HUDEP-2 (cell line): ENCODE data around the gene ARHGEF37.
"Not testable (repeated sequence)": the region's sequence is repeated elsewhere in the genome, so short reads cannot be mapped to it uniquely, and the experiment has no call there.

Experiments used
- DNase-seq, 76 experiments: peaks; one replicate each; lab custom pipeline; 2025; ENCODE audit not compliant: unreplicated experiment in 76 of 76; lab: John Stamatoyannopoulos, UW

Gene ARHGEF37

DNA sequence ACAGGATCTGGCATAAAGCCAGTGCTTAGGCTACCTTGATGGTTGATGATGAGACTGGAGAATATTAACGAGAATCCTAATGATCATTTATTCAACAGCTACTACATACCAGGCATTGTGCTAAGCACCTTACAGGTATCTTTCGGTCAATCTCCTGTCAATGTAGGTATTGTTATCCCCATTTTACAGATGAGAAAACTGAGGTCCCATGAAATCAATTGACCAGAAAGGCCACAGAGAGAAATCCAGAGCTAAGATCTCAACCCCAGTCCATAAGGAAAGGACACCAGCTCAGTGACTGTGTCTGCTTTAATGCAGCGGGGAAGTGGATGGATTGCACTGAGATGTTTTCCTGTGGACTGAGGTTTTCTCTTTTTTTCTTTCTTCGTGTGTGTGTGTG, 63.3 kb downstream of the ARHGEF37 start:
- no peak for DNase-seq

DNA sequence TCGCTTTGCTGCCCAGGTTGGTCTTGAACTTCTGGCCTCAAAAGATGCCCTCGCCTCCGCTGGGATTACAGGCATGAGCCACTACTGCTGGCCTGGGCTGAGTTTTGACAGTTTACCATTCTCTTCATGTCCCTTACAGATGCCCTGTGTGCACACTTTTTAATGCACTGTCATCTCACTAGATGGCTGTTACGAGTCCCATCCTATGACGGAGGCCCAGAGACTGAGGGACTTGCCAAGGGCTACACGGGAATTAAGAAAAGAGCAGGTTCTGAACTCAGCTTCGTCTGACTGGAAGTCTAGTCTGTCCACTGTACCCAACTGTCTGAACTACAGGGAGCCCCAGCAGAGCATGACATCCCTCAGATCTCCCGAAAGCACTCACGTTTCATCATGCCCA, 63.9 kb downstream of the ARHGEF37 start:
- no peak for DNase-seq

DNA sequence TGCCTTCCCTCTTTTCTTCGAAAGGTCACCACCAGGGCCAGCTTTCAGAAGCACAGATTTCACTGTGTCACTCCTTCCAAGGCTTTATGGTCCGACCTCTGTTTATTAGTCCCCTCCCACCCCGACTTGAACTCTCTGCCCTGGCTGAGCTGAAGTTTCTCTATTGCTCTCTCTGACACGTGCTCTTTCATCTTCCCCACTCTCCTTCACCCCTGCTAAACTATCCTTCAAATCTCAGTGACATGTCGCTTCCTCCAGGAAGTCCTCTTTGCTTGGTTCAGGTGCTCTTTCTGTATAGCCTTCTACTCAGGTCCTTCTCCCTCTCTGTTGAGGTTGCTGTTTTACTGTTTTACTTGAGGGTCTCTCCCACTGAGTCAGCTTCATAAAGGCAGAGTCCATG, 64.4 kb downstream of the ARHGEF37 start:
- no peak for DNase-seq

DNA sequence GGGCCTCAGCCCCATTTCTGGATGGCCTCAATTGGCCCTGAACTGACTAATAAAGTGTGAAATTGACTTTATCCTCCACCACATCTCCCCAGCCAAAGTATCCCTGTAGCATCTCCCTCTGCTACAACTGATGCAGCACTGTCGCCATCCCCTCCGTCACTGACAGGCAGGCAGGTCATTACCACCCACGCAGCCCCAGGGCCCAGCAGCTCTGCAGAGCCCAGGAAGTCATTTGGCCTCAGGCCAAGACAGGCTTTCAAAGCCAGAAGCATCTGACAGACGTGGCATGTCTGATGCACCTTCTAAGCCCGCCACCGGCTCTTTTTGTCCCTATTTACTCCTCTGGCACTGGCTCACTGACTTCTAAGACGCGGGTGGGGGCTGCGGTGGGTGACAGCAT, 65.3 kb downstream of the ARHGEF37 start:
- DNase-seq = peak in 6 of 76 experiments; percentile 7 to 27 (median 21)

DNA sequence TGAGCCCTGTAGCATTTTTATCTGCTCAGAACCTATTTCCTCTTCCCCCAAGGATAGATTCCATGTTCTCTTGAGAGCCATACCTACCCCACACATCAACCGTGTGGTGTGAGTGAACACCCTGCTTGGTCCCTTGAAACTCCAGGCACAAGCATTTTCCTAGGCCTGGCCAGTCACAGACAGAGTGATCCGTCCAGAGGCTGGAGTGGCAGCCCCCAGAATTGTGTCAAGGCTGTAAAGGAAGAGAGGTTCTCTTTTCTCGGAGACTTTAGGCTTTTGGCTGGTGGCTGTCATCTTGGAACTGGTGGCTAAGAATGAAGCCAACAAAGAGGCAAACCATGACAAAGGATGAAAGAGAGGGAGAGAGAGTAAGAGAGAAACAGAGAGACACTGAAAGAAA, 66.0 kb downstream of the ARHGEF37 start:
- no peak for DNase-seq

DNA sequence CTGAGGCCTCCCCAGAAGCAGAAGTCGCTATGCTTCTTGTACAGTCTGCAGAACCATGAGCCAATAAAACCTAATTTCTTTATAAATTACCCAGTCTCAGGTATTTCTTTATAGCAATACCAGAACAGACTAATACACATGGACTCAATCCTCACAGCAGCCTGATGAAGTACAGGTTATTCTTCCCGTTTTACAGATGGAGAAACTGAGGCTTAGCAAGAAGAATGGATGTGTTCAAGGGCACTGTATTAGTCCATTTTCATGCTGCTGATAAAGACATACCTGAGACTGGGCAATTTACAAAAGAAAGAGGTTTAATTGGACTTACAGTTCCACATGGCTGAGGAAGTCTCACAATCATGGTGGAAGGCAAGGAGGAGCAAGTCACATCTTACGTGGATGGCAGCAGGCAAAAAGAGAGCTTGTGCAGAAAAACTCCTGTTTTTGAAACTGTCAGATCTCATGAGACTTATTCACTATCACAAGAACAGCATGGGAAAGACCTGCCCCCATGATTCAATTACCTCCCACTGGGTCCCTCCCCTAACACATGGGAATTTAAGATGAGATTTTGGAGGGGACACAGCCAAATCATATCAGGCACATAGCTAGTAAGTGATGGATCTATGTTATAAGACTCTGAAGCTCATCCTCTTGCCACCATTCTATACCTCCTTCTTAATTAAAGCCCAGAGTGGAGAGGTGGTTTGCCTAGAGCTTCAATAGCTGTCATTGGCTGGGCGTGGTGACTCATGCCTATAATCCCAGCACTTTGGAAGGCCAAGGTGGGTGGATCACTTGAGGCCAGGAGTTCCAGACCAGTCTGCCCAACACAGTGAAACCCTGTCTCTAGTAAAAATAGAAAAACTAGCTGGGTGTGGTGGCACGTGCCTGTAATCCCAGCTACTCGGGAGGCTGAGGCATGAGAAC, 67.4 kb downstream of the ARHGEF37 start:
- DNase-seq = peak in 1 of 76 experiments; percentile 15

DNA sequence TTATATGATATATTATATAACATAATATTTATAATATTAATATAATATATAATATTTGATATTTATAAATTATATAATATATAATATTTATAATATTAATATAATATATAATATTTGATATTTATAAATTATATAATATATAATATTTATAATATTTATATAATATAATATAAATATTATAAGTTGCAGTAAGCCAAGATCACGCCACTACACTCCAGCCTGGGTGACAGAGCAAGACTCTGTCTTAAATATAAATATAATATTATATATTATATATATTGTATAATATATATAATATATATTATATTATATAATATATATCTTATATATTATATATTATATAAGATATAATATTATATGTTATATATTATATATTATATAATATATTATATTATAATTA, 68.4 kb downstream of the ARHGEF37 start:
- DNase-seq = not testable (repeated sequence)

DNA sequence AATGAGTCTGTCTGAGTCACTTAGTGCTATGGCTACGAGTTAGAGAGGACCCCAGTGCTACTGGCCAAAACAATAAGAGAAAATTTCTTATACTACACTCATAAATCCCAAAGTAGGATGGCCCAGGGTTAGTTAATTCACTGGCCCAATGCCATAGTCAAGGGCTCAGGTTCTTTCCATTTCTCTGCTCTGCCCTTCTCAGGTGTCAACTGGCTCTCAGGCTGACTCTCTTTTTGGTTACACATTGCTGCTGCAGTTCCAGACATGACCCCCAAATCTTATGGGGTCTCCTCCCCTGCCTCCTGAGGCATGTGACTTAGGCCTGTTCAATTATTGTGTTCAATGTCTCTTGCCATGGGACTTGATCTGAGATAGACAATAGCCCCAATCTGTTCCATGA, 70.4 kb downstream of the ARHGEF37 start:
- DNase-seq = peak in 3 of 76 experiments; percentile 5 to 22 (median 12)

DNA sequence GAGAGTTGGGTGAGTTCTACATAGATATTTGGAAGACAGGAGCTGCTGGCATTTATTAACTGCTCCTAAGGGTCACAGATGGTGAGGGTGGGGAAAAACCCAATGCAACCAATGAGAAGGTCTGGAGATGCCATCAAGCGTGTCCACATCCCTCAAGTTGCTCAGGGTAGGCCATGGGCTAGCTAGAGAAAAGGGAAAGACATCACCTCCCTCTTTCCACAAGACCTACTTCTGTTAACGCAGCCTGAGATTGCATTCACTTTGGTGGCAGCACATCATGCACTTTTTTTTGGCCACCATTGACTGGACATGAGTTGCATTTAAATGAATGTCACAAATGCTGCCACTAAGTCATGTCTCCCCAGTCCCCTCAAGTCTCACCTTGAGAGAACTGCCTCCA, 71.4 kb downstream of the ARHGEF37 start:
- no peak for DNase-seq

DNA sequence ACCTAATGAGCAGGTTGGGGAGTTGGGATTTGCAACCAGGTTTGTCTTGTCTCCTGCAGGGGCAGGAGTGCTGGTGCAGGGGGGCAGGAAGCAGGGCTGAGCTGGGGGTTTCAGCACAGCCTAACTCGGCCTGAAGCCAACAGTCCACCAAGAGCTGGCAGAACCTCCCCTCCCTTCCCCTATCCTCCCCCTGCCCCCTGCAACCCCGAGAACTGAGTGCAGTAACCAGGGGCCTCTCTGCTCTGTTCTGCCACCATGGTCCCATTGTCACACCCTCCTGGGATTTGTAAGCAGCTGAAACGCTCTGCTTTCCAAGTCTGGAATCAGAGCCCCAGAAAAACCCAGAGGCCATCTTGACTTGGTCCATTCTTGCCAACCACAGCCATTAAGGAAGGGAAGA, 72.9 kb downstream of the ARHGEF37 start:
- DNase-seq = no peak

DNA sequence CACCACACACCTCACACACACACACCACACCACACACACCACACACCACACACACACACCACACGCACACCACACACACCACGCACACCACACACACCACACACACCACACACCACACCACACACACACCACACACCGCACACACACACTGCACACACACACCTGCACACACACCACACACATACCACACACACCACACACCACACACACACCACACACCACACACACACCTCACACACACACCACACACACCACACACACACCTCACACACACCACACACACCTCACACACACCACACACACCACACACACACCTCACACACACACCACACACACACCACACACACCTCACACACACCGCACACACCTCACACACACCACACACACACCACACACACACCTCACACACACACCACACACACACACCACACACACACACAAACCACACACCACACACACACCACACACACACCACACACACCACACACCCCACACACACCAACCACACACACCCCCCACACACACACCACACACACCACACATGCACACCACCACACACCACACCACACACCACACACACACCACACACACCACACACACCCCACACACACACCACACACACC, 73.7 kb downstream of the ARHGEF37 start:
- DNase-seq = no peak

DNA sequence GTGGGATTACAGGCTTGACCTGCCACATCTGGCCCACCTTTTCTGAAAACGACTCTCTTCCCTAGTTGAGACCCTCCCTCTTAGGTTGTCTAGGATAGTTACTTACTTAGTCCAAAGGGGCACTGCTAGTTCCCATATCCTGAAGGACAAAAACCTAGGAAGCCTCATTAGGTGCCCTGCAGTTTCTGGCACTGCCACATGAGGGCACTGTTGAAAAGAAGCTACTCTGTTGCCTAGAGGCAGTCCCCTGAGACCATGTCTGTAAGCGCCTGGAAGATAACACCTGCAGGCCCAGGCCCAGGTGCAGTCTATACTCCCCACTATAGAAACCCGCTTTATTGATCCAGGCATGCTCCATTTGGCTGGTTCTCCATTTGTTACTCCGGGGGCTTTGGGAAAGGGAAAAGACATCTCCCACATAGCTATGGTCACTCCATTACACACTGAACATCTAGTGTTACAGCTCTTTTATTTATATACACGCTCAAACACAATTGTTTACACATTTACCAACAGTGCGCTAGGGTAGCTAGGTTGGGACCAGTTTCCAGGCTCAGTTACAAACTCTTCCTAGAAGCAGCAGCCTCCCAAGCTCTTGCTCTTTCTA, 75.4 kb downstream of the ARHGEF37 start:
- peak in 24 of 76 experiments; percentile 7 to 47 (median 24) for DNase-seq

DNA sequence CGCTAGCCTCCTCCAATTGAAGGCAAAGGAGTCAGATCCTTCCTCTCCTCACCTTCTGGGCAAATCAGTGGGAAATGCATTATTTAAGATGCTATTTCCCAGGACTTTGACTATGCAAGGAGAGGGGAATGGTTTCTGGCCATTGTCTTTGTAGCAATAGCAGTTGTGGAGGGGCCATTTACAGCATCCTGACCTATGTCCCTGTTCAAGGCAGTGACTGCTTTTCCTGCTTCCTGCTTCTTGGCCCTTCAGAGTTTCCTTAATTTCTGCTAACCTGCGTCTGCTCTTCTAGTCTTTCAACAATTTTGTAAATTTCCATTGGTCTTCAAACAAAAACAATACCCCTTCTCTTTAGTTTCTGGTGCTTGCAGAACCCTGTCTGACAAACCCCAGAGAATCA, 76.0 kb downstream of the ARHGEF37 start:
- DNase-seq = no peak

DNA sequence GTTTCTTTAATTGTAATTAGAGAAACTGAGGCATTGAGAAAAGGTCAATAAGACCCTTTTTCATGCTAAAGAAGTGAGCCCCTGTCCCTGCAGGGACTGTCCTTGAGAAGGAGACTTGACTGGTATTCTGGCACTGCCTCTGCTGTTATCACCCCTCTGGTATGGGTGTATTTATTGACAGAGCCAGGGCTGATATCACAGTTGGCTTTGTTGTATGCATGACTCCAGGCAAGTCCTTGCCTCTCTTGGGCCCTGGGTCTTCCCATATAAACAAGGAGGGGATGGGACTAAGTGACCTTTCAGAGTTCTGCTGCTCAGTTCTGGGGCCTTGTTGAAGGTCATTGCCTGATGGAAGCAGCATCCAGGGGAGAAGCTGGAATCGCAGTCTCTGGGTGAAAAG, 77.0 kb downstream of the ARHGEF37 start:
- DNase-seq = peak in 1 of 76 experiments; percentile 9

DNA sequence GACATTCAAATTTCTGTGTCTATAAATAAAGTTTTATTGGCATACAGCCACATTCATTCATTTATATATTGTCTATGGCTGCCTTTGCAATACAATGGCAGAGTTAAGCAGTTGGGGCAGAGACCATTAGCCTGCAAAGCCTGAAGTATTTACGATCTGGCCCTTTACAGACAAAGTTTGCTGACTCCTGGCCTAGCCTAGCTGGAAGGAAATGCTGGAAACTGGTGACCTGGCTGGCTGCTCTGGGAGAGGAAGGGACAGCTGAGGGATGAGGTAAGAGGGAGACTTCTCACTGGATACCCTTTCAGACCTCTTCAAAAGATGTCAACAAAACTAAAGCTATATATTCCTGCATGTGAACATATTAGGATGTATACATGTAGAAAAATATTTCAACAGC, 82.8 kb downstream of the ARHGEF37 start:
- no peak for DNase-seq

DNA sequence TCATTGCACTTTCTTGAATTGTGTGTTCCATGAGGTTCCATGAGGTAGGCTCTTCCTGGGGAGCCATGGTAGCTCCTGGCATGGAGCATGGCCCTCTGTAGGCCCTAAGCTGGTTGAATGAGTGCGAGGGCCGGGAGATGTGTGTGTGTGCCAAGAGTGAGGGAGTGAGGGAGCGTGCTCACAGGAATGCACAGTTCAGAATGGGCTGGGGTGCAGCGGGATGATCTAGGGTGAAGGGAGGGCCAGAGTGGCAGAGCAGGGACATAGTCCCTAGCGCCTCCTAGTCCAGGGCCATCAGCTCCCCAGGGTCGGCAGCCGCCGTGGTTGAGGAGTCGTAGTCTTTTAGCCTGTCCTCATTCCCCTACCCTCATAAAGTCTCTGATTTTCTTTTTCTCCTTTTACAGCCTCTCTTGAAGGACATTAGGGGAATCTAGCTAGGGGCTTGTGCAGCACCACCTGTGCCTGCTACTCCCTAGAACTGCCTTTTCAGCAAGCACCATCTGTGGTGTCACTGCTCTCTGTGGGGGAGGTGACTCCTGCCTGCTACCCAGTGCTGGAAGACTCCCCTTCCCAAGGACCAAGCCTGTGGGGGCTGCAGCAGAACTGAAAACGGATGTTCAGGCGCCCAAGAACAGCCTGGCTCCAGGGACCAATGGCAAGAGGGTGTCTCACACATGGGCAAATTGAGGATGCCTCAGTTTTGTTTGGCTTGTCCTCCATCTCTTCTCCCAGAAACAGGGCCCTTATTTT, 83.5 kb downstream of the ARHGEF37 start:
- no peak for DNase-seq

DNA sequence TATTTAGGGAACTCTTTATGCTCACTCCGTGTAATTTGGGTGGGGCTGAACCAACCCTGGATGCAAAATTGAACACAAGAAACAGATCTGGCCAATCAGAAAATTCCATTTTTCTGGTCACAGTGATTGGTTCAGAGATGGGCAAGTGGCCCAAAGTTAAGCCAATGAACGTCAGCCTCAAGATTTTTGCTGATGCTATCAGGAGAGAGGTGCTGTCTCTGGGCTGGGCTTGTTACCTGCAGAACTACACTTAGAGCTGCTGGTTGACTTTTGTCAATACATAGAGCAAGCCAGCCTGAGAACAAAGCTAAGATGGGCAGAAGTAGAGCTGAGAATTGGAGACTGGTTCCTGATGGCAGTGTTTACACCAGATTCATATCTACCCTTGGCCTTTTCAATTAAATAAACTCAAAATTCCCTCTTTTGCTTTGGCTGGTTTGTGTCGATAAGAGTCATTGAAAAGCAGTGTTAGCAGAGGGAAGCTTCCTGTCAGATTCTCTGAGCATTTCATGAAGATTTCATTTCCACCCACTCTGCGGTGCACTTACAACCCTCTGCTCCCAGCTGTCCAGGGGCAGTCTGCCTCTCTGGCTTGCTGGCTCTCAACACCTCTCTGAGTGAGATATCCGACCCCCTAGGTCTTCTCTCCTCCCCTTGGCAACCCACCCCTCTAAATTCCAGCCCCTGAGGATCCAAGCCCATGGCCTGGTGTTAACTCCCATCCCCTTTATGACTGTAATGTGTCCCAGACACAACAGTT, 84.3 kb downstream of the ARHGEF37 start:
- no peak for DNase-seq

DNA sequence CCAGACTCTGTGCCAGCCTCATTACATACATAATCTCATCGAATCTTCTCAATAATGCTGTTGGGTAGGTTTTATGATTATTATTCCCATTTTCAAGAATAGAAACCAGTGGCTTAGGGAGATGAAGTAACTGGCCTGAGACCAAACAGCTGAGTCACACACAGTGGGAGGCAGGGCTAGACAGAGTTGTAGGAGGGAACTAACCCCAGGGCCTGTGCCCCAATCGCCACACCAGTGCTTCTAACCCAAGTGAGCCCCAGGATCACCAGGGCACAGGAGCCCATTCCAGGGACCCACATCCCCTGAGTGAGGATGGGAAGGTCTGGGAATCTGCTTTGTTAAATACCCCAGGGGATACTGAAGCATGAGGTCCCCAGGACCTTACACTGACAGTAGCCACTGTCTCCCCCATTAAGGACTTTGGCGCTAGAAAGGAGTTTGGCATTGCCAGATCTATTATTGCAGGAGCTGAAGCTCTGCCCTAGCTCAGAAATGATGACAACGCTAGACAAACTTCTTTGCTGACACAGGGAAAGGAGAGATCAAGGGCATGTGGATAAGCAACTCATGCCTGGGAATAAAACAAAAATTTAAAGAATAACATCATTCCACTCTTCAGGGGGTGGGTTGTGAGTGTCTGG, 85.0 kb downstream of the ARHGEF37 start:
- DNase-seq = peak in 18 of 76 experiments; percentile 4 to 52 (median 26)

DNA sequence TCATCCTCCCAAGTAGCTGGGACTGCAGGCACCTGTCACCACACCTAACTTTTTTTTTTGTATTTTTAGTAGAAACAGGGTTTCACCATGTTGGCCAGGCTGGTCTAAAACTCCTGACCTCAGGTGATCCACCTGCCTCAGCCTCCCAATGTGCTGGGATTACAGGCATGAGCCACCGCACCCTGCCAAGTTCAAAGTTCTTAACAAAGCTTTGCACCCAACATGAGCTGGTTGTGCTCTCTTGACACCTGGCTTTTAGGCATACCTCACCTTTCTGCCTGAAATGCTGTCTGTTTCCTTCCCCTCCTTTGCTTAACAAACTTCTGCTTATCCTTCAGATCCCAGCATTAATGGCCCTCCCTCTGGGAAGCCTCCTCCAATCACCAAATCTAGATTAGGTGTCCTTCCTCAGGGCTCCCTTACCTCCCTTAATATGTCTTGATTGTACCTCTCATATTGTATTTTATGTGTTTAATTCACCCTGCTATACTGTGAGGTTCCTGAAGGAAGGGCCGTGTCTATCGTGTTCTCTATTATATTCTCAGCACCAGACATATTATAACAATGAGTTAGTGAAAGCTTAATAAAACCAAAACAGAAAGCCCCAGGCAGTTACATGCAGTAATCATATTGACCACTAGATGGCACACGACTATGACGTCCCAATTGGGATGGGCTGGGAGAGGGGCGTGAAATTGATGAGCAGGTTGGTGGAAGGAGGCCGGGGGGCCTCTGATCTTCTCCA, 86.0 kb downstream of the ARHGEF37 start:
- DNase-seq = peak in 20 of 76 experiments; percentile 5 to 52 (median 26)
